ENCODE data around the gene TMEM184B.

DNA sequence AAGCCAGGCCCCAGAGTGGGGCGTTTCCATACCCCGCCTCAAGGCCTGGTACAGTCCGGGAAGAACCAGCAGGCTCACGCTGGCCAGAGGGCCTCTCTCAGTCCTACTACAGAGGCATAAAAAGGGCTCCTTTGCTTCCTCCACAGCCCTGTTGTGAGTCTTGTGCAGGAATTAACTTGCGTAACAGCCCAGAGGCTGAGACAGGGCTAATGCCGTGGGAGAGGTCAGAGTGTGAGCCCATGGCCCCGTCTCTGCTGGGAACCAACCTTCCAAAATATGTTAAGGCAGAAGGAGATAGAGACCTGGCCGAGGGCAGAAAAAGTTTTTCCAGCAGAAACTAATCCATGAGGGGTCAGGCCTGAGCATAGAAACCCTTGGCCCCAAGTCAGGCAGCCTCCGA lies 19.9 kb upstream of the TMEM184B start:
- no peak for TF ChIP-seq ZNF317 (CRISPR knock-in tag; IDR thresholded peaks at IDR 0.05; ENCODE audit: borderline replicate concordance, low read depth)
- TF ChIP-seq, protein P1, sequence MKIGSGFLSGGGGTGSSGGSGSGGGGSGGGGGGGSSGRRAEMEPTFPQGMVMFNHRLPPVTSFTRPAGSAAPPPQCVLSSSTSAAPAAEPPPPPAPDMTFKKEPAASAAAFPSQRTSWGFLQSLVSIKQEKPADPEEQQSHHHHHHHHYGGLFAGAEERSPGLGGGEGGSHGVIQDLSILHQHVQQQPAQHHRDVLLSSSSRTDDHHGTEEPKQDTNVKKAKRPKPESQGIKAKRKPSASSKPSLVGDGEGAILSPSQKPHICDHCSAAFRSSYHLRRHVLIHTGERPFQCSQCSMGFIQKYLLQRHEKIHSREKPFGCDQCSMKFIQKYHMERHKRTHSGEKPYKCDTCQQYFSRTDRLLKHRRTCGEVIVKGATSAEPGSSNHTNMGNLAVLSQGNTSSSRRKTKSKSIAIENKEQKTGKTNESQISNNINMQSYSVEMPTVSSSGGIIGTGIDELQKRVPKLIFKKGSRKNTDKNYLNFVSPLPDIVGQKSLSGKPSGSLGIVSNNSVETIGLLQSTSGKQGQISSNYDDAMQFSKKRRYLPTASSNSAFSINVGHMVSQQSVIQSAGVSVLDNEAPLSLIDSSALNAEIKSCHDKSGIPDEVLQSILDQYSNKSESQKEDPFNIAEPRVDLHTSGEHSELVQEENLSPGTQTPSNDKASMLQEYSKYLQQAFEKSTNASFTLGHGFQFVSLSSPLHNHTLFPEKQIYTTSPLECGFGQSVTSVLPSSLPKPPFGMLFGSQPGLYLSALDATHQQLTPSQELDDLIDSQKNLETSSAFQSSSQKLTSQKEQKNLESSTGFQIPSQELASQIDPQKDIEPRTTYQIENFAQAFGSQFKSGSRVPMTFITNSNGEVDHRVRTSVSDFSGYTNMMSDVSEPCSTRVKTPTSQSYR (CRISPR knock-in tag; IDR thresholded peaks at IDR 0.05), result no peak
- TF ChIP-seq, protein P2, sequence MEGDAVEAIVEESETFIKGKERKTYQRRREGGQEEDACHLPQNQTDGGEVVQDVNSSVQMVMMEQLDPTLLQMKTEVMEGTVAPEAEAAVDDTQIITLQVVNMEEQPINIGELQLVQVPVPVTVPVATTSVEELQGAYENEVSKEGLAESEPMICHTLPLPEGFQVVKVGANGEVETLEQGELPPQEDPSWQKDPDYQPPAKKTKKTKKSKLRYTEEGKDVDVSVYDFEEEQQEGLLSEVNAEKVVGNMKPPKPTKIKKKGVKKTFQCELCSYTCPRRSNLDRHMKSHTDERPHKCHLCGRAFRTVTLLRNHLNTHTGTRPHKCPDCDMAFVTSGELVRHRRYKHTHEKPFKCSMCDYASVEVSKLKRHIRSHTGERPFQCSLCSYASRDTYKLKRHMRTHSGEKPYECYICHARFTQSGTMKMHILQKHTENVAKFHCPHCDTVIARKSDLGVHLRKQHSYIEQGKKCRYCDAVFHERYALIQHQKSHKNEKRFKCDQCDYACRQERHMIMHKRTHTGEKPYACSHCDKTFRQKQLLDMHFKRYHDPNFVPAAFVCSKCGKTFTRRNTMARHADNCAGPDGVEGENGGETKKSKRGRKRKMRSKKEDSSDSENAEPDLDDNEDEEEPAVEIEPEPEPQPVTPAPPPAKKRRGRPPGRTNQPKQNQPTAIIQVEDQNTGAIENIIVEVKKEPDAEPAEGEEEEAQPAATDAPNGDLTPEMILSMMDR (IDR thresholded peaks at IDR 0.05), result no peak
- TF ChIP-seq, protein P3, sequence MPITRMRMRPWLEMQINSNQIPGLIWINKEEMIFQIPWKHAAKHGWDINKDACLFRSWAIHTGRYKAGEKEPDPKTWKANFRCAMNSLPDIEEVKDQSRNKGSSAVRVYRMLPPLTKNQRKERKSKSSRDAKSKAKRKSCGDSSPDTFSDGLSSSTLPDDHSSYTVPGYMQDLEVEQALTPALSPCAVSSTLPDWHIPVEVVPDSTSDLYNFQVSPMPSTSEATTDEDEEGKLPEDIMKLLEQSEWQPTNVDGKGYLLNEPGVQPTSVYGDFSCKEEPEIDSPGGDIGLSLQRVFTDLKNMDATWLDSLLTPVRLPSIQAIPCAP (CRISPR knock-in tag; IDR thresholded peaks at IDR 0.05), result no peak
- no peak for TF ChIP-seq ELF4 (CRISPR knock-in tag; IDR thresholded peaks at IDR 0.05; ENCODE audit: low read depth)
- TF ChIP-seq, protein P4, sequence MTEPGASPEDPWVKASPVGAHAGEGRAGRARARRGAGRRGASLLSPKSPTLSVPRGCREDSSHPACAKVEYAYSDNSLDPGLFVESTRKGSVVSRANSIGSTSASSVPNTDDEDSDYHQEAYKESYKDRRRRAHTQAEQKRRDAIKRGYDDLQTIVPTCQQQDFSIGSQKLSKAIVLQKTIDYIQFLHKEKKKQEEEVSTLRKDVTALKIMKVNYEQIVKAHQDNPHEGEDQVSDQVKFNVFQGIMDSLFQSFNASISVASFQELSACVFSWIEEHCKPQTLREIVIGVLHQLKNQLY (CRISPR knock-in tag; IDR thresholded peaks at IDR 0.05), result no peak
- TF ChIP-seq IRF2 (CRISPR knock-in tag; IDR thresholded peaks at IDR 0.05; ENCODE audit: borderline replicate concordance, low read depth), result no peak
- TF ChIP-seq CREM (CRISPR knock-in tag; IDR thresholded peaks at IDR 0.05), result no peak
- TF ChIP-seq CREB1 (CRISPR knock-in tag; IDR thresholded peaks at IDR 0.05), result no peak
- TF ChIP-seq, protein P5, sequence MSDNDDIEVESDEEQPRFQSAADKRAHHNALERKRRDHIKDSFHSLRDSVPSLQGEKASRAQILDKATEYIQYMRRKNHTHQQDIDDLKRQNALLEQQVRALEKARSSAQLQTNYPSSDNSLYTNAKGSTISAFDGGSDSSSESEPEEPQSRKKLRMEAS (CRISPR knock-in tag; IDR thresholded peaks at IDR 0.05), result no peak
- TF ChIP-seq TEAD4 (CRISPR knock-in tag; IDR thresholded peaks at IDR 0.05), result no peak
- TF ChIP-seq, protein P6, sequence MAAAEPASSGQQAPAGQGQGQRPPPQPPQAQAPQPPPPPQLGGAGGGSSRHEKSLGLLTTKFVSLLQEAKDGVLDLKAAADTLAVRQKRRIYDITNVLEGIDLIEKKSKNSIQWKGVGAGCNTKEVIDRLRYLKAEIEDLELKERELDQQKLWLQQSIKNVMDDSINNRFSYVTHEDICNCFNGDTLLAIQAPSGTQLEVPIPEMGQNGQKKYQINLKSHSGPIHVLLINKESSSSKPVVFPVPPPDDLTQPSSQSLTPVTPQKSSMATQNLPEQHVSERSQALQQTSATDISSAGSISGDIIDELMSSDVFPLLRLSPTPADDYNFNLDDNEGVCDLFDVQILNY (CRISPR knock-in tag; IDR thresholded peaks at IDR 0.05), result no peak
- TF ChIP-seq, protein P7, sequence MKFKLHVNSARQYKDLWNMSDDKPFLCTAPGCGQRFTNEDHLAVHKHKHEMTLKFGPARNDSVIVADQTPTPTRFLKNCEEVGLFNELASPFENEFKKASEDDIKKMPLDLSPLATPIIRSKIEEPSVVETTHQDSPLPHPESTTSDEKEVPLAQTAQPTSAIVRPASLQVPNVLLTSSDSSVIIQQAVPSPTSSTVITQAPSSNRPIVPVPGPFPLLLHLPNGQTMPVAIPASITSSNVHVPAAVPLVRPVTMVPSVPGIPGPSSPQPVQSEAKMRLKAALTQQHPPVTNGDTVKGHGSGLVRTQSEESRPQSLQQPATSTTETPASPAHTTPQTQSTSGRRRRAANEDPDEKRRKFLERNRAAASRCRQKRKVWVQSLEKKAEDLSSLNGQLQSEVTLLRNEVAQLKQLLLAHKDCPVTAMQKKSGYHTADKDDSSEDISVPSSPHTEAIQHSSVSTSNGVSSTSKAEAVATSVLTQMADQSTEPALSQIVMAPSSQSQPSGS (CRISPR knock-in tag; IDR thresholded peaks at IDR 0.05; ENCODE audit: borderline replicate concordance, low read depth), result no peak

Data from WTC11 (cell line).